HEK293 (cell line): ENCODE data around the gene TRIM5.

ENCODE experiments used
- CTCF ChIA-PET: fragments of 350-600 bp; formaldehyde crosslinking; extraction: SDS; loops from one replicate; lab custom pipeline; 2021; ENCODE audit warnings: antibody characterized with exemption; lab: Yijun Ruan, JAX
- POLR2A ChIA-PET: fragments of 300-600 bp; formaldehyde crosslinking; extraction: SDS; loops from one replicate; lab custom pipeline; 2020; ENCODE audit warnings: antibody characterized with exemption, inconsistent platforms; lab: Yijun Ruan, JAX
- H3K27ac ChIP-seq: fragments of 200-500 bp; sonication (Bioruptor generic); 2 replicates; pipeline ENCODE4 v1.5.1; 2014; ENCODE audit warnings: low read depth, low read length, control low read depth, inconsistent platforms; ENCODE audit errors: extremely low read depth
- H3K36me3 ChIP-seq, 2 experiments: fragments of 200-500 bp in 1 of 2; sonication (Bioruptor generic) in 1 of 2; 1 replicate in 1 of 2; 2 replicates in 1 of 2; pipeline ENCODE4 v1.5.1; 2014 to 2017; ENCODE audit warnings: inconsistent platforms in 2 of 2, low read length in 2 of 2; ENCODE audit not compliant: control insufficient read depth in 2 of 2, insufficient read depth in 1 of 2
- H3K4me1 ChIP-seq: fragments of 200-500 bp; sonication (Bioruptor generic); 2 replicates; pipeline ENCODE4 v1.5.1; 2014; ENCODE audit warnings: mild to moderate bottlenecking, low read length, inconsistent platforms; ENCODE audit not compliant: control insufficient read depth, insufficient read depth
- H3K4me3 ChIP-seq: 2 replicates; pipeline ENCODE4 v1.5.1; 2011; ENCODE audit warnings: low read depth, mild to moderate bottlenecking, control low read depth, low read length, moderate library complexity
- H3K9me3 ChIP-seq: fragments of 200-500 bp; sonication (Bioruptor generic); 2 replicates; pipeline ENCODE4 v1.5.1; 2014; ENCODE audit warnings: low read depth, low read length, inconsistent platforms; ENCODE audit not compliant: control insufficient read depth, insufficient read depth
- BCL11B ChIP-seq: fragments of 450-650 bp; formaldehyde crosslinking; IDR thresholded peaks from 2 replicates; pipeline ENCODE4 v1.5.1; 2016; ENCODE audit warnings: low read depth, missing biosample characterization, missing genetic modification characterization
- HOXA7 ChIP-seq: sonication (generic); formaldehyde crosslinking; IDR thresholded peaks from 2 replicates; pipeline ENCODE4 v1.8.1; 2022; ENCODE audit warnings: missing genetic modification reagents, borderline replicate concordance
- MEIS1 ChIP-seq: sonication (generic); formaldehyde crosslinking; IDR thresholded peaks from 2 replicates; pipeline ENCODE4 v1.8.1; 2022; ENCODE audit warnings: missing genetic modification reagents, mild to moderate bottlenecking, borderline replicate concordance
- ZBTB1 ChIP-seq: fragments of 450-650 bp; formaldehyde crosslinking; IDR thresholded peaks from 2 replicates; pipeline ENCODE4 v1.5.1; 2016; ENCODE audit warnings: missing biosample characterization, missing genetic modification characterization
- ZBTB6 ChIP-seq: fragments of 450-650 bp; formaldehyde crosslinking; IDR thresholded peaks from 2 replicates; pipeline ENCODE4 v1.5.1; 2017; ENCODE audit warnings: missing biosample characterization, missing genetic modification characterization
- ZNF133 ChIP-seq: fragments of 450-650 bp; formaldehyde crosslinking; IDR thresholded peaks from 2 replicates; pipeline ENCODE4 v1.5.1; 2016; ENCODE audit warnings: missing biosample characterization, missing genetic modification characterization
- ZNF140 ChIP-seq: fragments of 450-650 bp; formaldehyde crosslinking; IDR thresholded peaks from 2 replicates; pipeline ENCODE4 v1.5.1; 2016; ENCODE audit warnings: missing biosample characterization, missing genetic modification characterization
- ZNF16 ChIP-seq: fragments of 450-650 bp; formaldehyde crosslinking; IDR thresholded peaks from 2 replicates; pipeline ENCODE4 v1.5.1; 2016; ENCODE audit warnings: low read depth, missing biosample characterization, missing genetic modification characterization
- ZNF175 ChIP-seq: fragments of 450-650 bp; formaldehyde crosslinking; IDR thresholded peaks from 2 replicates; pipeline ENCODE4 v1.5.1; 2016; ENCODE audit warnings: missing biosample characterization, missing genetic modification characterization
- ZNF184 ChIP-seq: fragments of 450-650 bp; IDR thresholded peaks from 2 replicates; pipeline ENCODE4 v1.5.1; 2018; ENCODE audit warnings: missing biosample characterization, mild to moderate bottlenecking, missing genetic modification characterization
- ZNF214 ChIP-seq: fragments of 450-650 bp; formaldehyde crosslinking; IDR thresholded peaks from 2 replicates; pipeline ENCODE4 v1.5.1; 2017; ENCODE audit warnings: missing biosample characterization, mild to moderate bottlenecking, missing genetic modification characterization, borderline replicate concordance
- ZNF223 ChIP-seq: fragments of 450-650 bp; formaldehyde crosslinking; IDR thresholded peaks from 2 replicates; pipeline ENCODE4 v1.5.1; 2016; ENCODE audit warnings: missing biosample characterization, missing genetic modification characterization
- ZNF248 ChIP-seq: fragments of 450-650 bp; formaldehyde crosslinking; IDR thresholded peaks from 2 replicates; pipeline ENCODE4 v1.5.1; 2017; ENCODE audit warnings: missing biosample characterization, missing genetic modification characterization
- ZNF324 ChIP-seq: fragments of 450-650 bp; formaldehyde crosslinking; IDR thresholded peaks from 2 replicates; pipeline ENCODE4 v1.5.1; 2016; ENCODE audit warnings: missing biosample characterization, missing genetic modification characterization
- ZNF335 ChIP-seq: fragments of 450-650 bp; formaldehyde crosslinking; conservative IDR thresholded peaks from 2 replicates; pipeline ENCODE4 v1.5.1; 2016; ENCODE audit warnings: missing biosample characterization, missing genetic modification characterization
- ZNF488 ChIP-seq: fragments of 450-650 bp; formaldehyde crosslinking; IDR thresholded peaks from 2 replicates; pipeline ENCODE4 v1.5.1; 2016; ENCODE audit warnings: missing biosample characterization, missing genetic modification characterization
- ZNF544 ChIP-seq: fragments of 450-650 bp; formaldehyde crosslinking; IDR thresholded peaks from 2 replicates; pipeline ENCODE4 v1.5.0; 2017; ENCODE audit warnings: missing biosample characterization, missing genetic modification characterization
- ZNF555 ChIP-seq: fragments of 450-650 bp; formaldehyde crosslinking; conservative IDR thresholded peaks from 2 replicates; pipeline ENCODE4 v1.5.1; 2017; ENCODE audit warnings: missing biosample characterization, mild to moderate bottlenecking, missing genetic modification characterization, inconsistent platforms
- ZNF560 ChIP-seq: fragments of 450-650 bp; formaldehyde crosslinking; IDR thresholded peaks from 2 replicates; pipeline ENCODE4 v1.5.1; 2017; ENCODE audit warnings: missing biosample characterization, missing genetic modification characterization, borderline replicate concordance
- ZNF610 ChIP-seq: fragments of 450-650 bp; formaldehyde crosslinking; IDR thresholded peaks from 2 replicates; pipeline ENCODE4 v1.5.1; 2016; ENCODE audit warnings: missing biosample characterization, missing genetic modification characterization, borderline replicate concordance
- ZNF621 ChIP-seq: fragments of 450-650 bp; formaldehyde crosslinking; IDR thresholded peaks from 2 replicates; pipeline ENCODE4 v1.5.1; 2017; ENCODE audit warnings: missing biosample characterization, missing genetic modification characterization
- ZNF792 ChIP-seq: fragments of 450-650 bp; formaldehyde crosslinking; IDR thresholded peaks from 2 replicates; pipeline ENCODE4 v1.5.1; 2016; ENCODE audit warnings: missing biosample characterization, missing genetic modification characterization
- ZSCAN23 ChIP-seq: fragments of 450-650 bp; formaldehyde crosslinking; IDR thresholded peaks from 2 replicates; pipeline ENCODE4 v1.5.1; 2016; ENCODE audit warnings: missing biosample characterization, missing genetic modification characterization
- TF ChIP-seq, protein P1 (sequence below): fragments of 450-650 bp; IDR thresholded peaks from 2 replicates; pipeline ENCODE4 v1.5.1; 2018; ENCODE audit warnings: missing biosample characterization, missing genetic modification characterization
- TF ChIP-seq, protein P2 (sequence below): fragments of 450-650 bp; formaldehyde crosslinking; IDR thresholded peaks from 2 replicates; pipeline ENCODE4 v1.5.1; 2016; ENCODE audit warnings: missing biosample characterization, missing genetic modification characterization
- TF ChIP-seq, protein P3 (sequence below): fragments of 450-650 bp; formaldehyde crosslinking; IDR thresholded peaks from 2 replicates; pipeline ENCODE4 v1.5.1; 2016; ENCODE audit warnings: missing biosample characterization, missing genetic modification characterization, low read depth
- TF ChIP-seq, protein P4 (sequence below): fragments of 450-650 bp; formaldehyde crosslinking; IDR thresholded peaks from 2 replicates; pipeline ENCODE4 v1.5.1; 2016; ENCODE audit warnings: missing biosample characterization, missing genetic modification characterization

The TRIM5 gene

DNA sequence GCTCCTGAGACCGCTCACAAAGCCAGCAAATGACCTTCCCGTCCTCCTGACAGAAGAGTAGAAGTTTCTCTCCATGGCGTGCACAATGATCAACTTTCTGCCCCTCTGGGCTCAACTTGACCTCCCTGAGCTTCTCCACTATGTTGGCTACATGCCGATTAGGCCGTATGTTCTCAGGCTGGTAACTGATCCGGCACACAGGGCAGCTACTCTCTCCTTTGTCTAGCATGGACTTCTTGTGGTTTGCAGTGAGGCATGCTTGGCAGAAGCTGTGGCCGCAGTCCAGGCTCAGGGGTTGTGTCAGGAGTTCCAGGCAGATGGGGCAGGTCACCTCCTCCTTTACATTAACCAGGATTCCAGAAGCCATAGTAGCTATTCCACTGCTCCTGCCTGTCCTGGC lies 5.1 kb downstream of the TRIM5 start:
- H3K4me1 ChIP-seq: no peaks in the 10 kb centered on the region
- CTCF ChIA-PET: no interaction called here
- H3K9me3 ChIP-seq: no peaks in the 10 kb centered on the region
- POLR2A ChIA-PET: no interaction called here
- H3K36me3 ChIP-seq: peaks cover 0 to 27% of the 10 kb centered on the region in 2 experiments; a peak in 1 of 3 replicates
- TF ChIP-seq ZNF184 (tag by site-specific recombination) (no peak), ZSCAN23 (tag by site-specific recombination) (no peak), BCL11B (tag by site-specific recombination) (no peak), ZNF621 (tag by site-specific recombination) (no peak), HOXA7 (CRISPR knock-in tag) (no peak), ZNF133 (tag by site-specific recombination) (no peak), ZNF214 (tag by site-specific recombination) (no peak), ZNF223 (no peak), ZNF555 (tag by site-specific recombination) (no peak)
- TF ChIP-seq, protein P1, sequence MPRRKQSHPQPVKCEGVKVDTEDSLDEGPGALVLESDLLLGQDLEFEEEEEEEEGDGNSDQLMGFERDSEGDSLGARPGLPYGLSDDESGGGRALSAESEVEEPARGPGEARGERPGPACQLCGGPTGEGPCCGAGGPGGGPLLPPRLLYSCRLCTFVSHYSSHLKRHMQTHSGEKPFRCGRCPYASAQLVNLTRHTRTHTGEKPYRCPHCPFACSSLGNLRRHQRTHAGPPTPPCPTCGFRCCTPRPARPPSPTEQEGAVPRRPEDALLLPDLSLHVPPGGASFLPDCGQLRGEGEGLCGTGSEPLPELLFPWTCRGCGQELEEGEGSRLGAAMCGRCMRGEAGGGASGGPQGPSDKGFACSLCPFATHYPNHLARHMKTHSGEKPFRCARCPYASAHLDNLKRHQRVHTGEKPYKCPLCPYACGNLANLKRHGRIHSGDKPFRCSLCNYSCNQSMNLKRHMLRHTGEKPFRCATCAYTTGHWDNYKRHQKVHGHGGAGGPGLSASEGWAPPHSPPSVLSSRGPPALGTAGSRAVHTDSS: no peak
- TF ChIP-seq, protein P2, sequence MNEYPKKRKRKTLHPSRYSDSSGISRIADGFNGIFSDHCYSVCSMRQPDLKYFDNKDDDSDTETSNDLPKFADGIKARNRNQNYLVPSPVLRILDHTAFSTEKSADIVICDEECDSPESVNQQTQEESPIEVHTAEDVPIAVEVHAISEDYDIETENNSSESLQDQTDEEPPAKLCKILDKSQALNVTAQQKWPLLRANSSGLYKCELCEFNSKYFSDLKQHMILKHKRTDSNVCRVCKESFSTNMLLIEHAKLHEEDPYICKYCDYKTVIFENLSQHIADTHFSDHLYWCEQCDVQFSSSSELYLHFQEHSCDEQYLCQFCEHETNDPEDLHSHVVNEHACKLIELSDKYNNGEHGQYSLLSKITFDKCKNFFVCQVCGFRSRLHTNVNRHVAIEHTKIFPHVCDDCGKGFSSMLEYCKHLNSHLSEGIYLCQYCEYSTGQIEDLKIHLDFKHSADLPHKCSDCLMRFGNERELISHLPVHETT: no peak
- TF ChIP-seq, protein P3, sequence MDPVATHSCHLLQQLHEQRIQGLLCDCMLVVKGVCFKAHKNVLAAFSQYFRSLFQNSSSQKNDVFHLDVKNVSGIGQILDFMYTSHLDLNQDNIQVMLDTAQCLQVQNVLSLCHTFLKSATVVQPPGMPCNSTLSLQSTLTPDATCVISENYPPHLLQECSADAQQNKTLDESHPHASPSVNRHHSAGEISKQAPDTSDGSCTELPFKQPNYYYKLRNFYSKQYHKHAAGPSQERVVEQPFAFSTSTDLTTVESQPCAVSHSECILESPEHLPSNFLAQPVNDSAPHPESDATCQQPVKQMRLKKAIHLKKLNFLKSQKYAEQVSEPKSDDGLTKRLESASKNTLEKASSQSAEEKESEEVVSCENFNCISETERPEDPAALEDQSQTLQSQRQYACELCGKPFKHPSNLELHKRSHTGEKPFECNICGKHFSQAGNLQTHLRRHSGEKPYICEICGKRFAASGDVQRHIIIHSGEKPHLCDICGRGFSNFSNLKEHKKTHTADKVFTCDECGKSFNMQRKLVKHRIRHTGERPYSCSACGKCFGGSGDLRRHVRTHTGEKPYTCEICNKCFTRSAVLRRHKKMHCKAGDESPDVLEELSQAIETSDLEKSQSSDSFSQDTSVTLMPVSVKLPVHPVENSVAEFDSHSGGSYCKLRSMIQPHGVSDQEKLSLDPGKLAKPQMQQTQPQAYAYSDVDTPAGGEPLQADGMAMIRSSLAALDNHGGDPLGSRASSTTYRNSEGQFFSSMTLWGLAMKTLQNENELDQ: no peak
- no peak overlapping the region for H3K4me3 ChIP-seq
- no peak overlapping the region for H3K27ac ChIP-seq

DNA sequence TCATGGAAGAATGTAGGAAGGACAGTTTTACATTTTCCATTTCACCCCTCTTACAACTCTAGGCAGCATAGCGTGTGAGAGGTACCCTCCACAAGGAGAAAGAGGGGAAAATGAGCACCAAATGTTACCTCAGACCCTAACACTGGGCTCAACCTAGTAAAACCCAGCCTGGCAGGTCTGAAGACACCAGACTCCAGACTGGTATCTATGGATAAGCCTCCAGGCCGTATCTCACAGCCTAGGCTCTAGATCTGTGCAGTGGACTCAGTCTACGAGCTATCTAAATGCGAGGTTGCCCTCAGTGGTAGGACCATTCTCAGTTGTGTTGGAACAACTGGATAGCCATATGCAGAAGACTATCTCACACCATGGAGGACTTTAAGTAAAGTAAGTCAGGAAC lies 10.5 kb downstream of the TRIM5 start:
- Histone ChIP-seq H3K27ac (no peak overlapping the region), H3K36me3 (peaks cover 0 to 35% of the 10 kb centered on the region in 2 experiments; a peak in 1 of 3 replicates), H3K9me3 (no peaks in the 10 kb centered on the region), H3K4me3 (no peak overlapping the region), H3K4me1 (no peaks in the 10 kb centered on the region)
- ChIA-PET POLR2A (no interaction called here), CTCF (no interaction called here)
- no peak for TF ChIP-seq ZNF16 (tag by site-specific recombination)
- TF ChIP-seq ZNF140 (tag by site-specific recombination): no peak
- TF ChIP-seq ZBTB1: no peak
- TF ChIP-seq ZNF248: no peak
- no peak for TF ChIP-seq ZNF560 (tag by site-specific recombination)
- TF ChIP-seq, protein P4, sequence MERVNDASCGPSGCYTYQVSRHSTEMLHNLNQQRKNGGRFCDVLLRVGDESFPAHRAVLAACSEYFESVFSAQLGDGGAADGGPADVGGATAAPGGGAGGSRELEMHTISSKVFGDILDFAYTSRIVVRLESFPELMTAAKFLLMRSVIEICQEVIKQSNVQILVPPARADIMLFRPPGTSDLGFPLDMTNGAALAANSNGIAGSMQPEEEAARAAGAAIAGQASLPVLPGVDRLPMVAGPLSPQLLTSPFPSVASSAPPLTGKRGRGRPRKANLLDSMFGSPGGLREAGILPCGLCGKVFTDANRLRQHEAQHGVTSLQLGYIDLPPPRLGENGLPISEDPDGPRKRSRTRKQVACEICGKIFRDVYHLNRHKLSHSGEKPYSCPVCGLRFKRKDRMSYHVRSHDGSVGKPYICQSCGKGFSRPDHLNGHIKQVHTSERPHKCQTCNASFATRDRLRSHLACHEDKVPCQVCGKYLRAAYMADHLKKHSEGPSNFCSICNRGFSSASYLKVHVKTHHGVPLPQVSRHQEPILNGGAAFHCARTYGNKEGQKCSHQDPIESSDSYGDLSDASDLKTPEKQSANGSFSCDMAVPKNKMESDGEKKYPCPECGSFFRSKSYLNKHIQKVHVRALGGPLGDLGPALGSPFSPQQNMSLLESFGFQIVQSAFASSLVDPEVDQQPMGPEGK: no peak
- no peak for TF ChIP-seq ZNF175 (tag by site-specific recombination)
- TF ChIP-seq ZNF488: no peak
- no peak for TF ChIP-seq ZNF610 (tag by site-specific recombination)
- no peak for TF ChIP-seq ZNF792
- no peak for TF ChIP-seq ZNF335 (tag by site-specific recombination)
- TF ChIP-seq ZNF544 (tag by site-specific recombination): no peak
- no peak for TF ChIP-seq ZNF324
- TF ChIP-seq ZBTB6: no peak
- no peak for TF ChIP-seq MEIS1 (CRISPR knock-in tag)
